ENCODE data around the gene HIGD1A.

Gene HIGD1A

GRCh38 chr3:42735615-42736014, 68.7 kb downstream of the HIGD1A start:
- no peak for DNase-seq (ENCODE audit: low read depth, low spot score)

- no peak for DNase-seq (ENCODE audit: low read depth, low spot score)
Observed at GRCh38 chr3:42735019-42735418, 69.3 kb downstream of the HIGD1A start.

DNA sequence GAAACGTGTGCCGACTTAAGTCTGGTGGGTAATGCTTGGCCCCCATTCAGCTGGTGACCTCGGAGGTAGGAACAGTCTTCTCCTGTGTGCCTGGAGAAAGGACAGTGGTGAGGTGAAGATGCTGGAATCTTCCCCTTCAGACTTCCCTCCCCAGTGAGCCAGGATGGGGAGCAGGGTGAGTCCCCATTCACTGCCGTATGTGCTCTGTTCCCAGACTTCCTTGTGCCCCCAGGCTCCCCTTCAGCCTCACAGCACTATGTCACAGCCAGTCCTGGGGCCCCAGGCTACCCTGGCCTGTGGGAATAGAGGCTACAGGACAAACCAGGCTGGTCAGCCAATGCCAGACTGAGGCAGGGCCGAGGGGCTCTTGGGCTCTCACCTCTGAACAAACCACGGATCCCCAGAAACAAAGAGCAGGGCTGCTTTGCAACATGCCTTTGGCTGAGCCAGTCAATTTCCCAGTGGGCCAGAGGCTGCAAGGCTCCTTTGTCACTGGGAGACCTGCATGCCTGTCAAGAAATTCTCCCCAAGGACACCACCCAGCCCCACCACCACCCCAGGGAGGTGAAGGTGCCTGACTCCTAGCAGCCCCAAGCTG, 69.9 kb downstream of the HIGD1A start:
- no peak for DNase-seq (ENCODE audit: low read depth, low spot score)

GRCh38 chr3:42733501-42734262, 70.6 kb downstream of the HIGD1A start:
- no peak for DNase-seq (ENCODE audit: low read depth, low spot score)
